ENCODE measurements around the gene LGALS7B. TPM values are rescaled to one million over a fixed set of nuclear protein-coding genes. Genes with fewer than 3 reads are reported as not detected.

The LGALS7B gene
- total and polyA plus RNA-seq, 2 of the 8 experiments (the other 6 are each of a cell fraction or from before 2014, with no cell fraction given), result 3.6 TPM; not detected in 1

DNA sequence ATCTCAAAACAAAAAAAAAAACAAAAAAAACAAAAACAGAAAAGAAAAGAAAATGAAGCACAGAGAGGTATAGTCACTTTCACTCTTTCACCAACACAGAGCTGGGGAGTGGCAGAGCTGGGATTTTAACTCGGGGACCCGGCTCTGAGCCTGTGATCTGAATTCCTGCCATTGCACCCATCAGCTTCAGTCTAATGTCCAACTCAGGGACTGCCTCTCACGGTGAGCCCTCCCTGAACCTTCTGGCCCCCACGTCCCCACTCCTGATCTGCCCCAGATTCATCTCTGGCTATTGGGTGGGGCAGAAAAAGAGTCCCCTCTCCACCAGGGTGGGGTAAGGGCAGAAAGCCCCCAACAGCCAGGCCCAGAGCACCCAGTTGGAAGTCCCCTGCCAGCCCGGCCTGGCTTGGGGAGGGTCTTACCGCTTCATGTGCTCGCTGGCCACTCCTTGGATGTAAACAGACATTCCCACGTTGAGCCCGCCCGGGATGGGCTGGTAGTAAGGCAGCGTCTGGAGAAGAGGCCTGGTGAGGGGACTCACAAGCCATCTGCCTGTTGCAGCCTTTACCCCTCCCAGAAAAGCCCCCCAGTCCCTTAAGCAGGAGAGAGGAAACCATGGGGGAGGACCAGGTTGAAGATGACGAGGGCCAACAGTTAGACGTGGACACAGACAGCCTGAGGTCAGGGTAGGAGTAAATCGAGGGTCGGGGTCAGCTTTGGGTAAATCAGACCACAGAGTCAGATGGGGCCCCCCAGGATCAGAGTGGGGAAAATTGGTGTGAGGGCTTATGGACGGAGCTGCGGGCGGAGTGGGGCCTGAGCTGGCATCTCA, 23.2 kb downstream of the LGALS7B start (continued):
- TF ChIP-seq RAD21 (IDR thresholded peaks at IDR 0.05 in 1 of 2, conservative IDR thresholded peaks at IDR 0.05 in 1 of 2; ENCODE audit: low read depth in 2 of 2, low read length in 2 of 2) (no peak), YY1 (IDR thresholded peaks at IDR 0.05; ENCODE audit: low read depth, low read length) (no peak), SRF (IDR thresholded peaks at IDR 0.05; ENCODE audit: low read depth, low read length) (no peak)
